ENCODE results near the gene NR6A1. TPM values are rescaled to one million over a fixed set of nuclear protein-coding genes. Genes with fewer than 3 reads are reported as not detected.

Gene NR6A1
- total and polyA plus RNA-seq, 2 of the 8 experiments (the other 6 are each of a cell fraction or from before 2014, with no cell fraction given): 93.2 to 237 TPM

- no peaks in the 10 kb centered on the region for H3K4me1 ChIP-seq (replicated peaks in 1 of 4; ENCODE audit: control insufficient read depth in 3 of 4, insufficient read depth in 4 of 4, low read length in 3 of 4)
- CTCF ChIA-PET (ENCODE audit: partially characterized antibody): interaction anchor here (0.6 to 1.3 kb wide), 5 partner anchors 9 to 201 kb away, joined by 3 to 9 read pairs (median 3); no protein-coding TSS in a partner anchor
- 95% methylated on average over 11 of the region's 11 CpGs; no CpG with 5 or more reads in 1 of the 2 experiments for WGBS, 2 experiments (ENCODE audit: extremely low coverage in 1 of 2, insufficient coverage in 1 of 2, insufficient read length in 1 of 2, insufficient replicate concordance in 2 of 2, low coverage in 1 of 2, low lambda C conversion rate in 2 of 2, missing lambda C conversion rate in 1 of 2)
Measured at GRCh38 chr9:124628741-124629140, 142.4 kb downstream of the NR6A1 start.

More at GRCh38 chr9:124628741-124629140, 142.4 kb downstream of the NR6A1 start:
- H3K27ac ChIP-seq (ENCODE audit: low read depth, low read length): no peak overlapping the region; the same call in 1 of the 2 replicates
- no peak overlapping the region for H4K91ac ChIP-seq (replicated peaks; ENCODE audit: insufficient read length, low read length)
- no peak overlapping the region for H2BK20ac ChIP-seq (ENCODE audit: low read length)
- TF ChIP-seq ATF2 (IDR thresholded peaks at IDR 0.05; ENCODE audit: low read length) (no peak), SIRT6 (IDR thresholded peaks at IDR 0.05; ENCODE audit: low read length) (no peak)
- H2BK5ac ChIP-seq (ENCODE audit: low read depth, low read length): no peak overlapping the region
- H3K4me2 ChIP-seq (ENCODE audit: insufficient read depth in 1 of 2, low read depth in 2 of 2, low read length in 2 of 2): no peak overlapping the region
- H4K5ac ChIP-seq (ENCODE audit: insufficient read length, low read depth, low read length): no peak overlapping the region
- H2BK15ac ChIP-seq (ENCODE audit: low read length): no peak overlapping the region
- no peaks in the 10 kb centered on the region for H3K9me3 ChIP-seq (ENCODE audit: insufficient read depth in 2 of 2, low read depth in 1 of 2, low read length in 1 of 2)
- no peak overlapping the region for H3K9ac ChIP-seq (replicated peaks in 1 of 4; ENCODE audit: extremely low read depth in 1 of 4, low read depth in 3 of 4, low read length in 3 of 4)
- no peaks in the 10 kb centered on the region for H4K20me1 ChIP-seq (replicated peaks in 1 of 2; ENCODE audit: control insufficient read depth in 1 of 2, insufficient read depth in 2 of 2, low read length in 2 of 2)
- no peak overlapping the region for H3K4ac ChIP-seq (replicated peaks; ENCODE audit: insufficient read length, low read depth, low read length)
- no peak overlapping the region; the same call in 1 of the 2 replicates for H4K8ac ChIP-seq (ENCODE audit: extremely low read depth, insufficient read depth, low read length)
- H3K23me2 ChIP-seq (ENCODE audit: low read depth, low read length): no peaks in the 10 kb centered on the region
- H2AK5ac ChIP-seq (ENCODE audit: low read depth, low read length): no peak overlapping the region
- H2AFZ ChIP-seq (ENCODE audit: low read length): no peak overlapping the region
- H2BK120ac ChIP-seq (replicated peaks; ENCODE audit: low read depth, low read length): no peak overlapping the region
- no peaks in the 10 kb centered on the region for H3K27me3 ChIP-seq (replicated peaks in 1 of 4; ENCODE audit: control insufficient read depth in 3 of 4, extremely low read depth in 1 of 4, insufficient read depth in 3 of 4, low read length in 3 of 4)
- no peak overlapping the region for H3K14ac ChIP-seq (ENCODE audit: insufficient read length)
- H3K18ac ChIP-seq (ENCODE audit: extremely low read depth, low read length): no peak overlapping the region
- H3K4me3 ChIP-seq (ENCODE audit: extremely low read depth in 1 of 4, insufficient read depth in 2 of 4, low read depth in 3 of 4, low read length in 4 of 4): no peak overlapping the region
- H3K56ac ChIP-seq (replicated peaks; ENCODE audit: insufficient read length, low read depth, low read length): no peak overlapping the region
- POLR2A ChIA-PET (ENCODE audit: partially characterized antibody): no interaction called here
- no peak overlapping the region for H3K23ac ChIP-seq (ENCODE audit: insufficient read length)
- no peak for DNase-seq (ENCODE audit: low read depth in 1 of 2, low spot score in 2 of 2)
- H3K36me3 ChIP-seq (ENCODE audit: control insufficient read depth in 2 of 4, insufficient read depth in 4 of 4, low read length in 3 of 4): no peaks in the 10 kb centered on the region; a peak in 1 of 8 replicates
- H3K79me1 ChIP-seq (ENCODE audit: low read depth, low read length): no peaks in the 10 kb centered on the region
- FAIRE-seq: no peak
- H2BK12ac ChIP-seq (ENCODE audit: low read depth, low read length): no peak overlapping the region
- peaks cover 0 to 20% of the 10 kb centered on the region in 2 experiments; a peak in 2 of 4 replicates for H3K79me2 ChIP-seq (ENCODE audit: control insufficient read depth in 1 of 2, insufficient read depth in 2 of 2, low read length in 2 of 2)

Data from H1 (cell line).